ENCODE data around the gene BMP8A.
"Not testable (repeated sequence)": the region's sequence is repeated elsewhere in the genome, so short reads cannot be mapped to it uniquely, and the experiment has no call there.

BMP8A gene

DNA sequence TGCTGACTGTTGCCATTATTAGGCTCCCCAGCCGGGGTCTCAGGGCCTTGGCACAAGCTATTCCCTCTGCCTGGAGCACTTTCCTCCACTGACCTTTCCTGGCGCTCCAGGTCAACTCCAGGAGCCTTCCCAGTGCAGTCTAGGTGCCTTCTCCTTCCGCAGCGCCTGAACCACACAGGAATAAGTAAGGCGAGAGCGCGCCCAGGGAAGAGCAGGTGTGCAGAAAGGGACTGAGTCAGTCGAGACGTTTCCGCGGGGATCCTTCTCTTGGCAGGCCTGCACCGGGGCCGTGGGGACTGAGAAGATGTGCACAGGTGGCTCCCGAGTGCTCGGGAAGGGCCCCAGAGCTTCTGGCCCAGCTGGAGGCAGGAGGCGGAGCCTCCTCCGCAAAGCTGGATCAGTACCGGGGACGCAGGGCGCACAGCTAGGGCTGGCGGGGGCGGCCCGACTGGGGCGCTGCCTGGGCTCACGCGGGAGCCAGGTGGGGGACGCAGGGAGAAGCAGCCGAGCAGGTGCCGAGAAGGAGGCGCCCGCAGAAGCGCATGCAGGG lies 765 bp upstream of the BMP8A start:
- DNase-seq (ENCODE audit: insufficient read length, low spot score) (peak; percentile 49), FAIRE-seq (no peak)
- no peak for TF ChIP-seq TAF1 (IDR thresholded peaks at IDR 0.05; ENCODE audit: low read depth, low read length)
- no peak for TF ChIP-seq POLR2A (IDR thresholded peaks at IDR 0.05; ENCODE audit: low read depth, low read length)
- TF ChIP-seq POU2F2 (IDR thresholded peaks at IDR 0.05; ENCODE audit: low read depth, low read length), result no peak
- no peak for TF ChIP-seq SPI1 (IDR thresholded peaks at IDR 0.05; ENCODE audit: low read depth, low read length)
- TF ChIP-seq PAX5 (IDR thresholded peaks at IDR 0.05; ENCODE audit: insufficient read depth, low read length, severe bottlenecking), result no peak
- TF ChIP-seq POLR2AphosphoS5 (IDR thresholded peaks at IDR 0.05; ENCODE audit: low read depth, low read length), result no peak

DNA sequence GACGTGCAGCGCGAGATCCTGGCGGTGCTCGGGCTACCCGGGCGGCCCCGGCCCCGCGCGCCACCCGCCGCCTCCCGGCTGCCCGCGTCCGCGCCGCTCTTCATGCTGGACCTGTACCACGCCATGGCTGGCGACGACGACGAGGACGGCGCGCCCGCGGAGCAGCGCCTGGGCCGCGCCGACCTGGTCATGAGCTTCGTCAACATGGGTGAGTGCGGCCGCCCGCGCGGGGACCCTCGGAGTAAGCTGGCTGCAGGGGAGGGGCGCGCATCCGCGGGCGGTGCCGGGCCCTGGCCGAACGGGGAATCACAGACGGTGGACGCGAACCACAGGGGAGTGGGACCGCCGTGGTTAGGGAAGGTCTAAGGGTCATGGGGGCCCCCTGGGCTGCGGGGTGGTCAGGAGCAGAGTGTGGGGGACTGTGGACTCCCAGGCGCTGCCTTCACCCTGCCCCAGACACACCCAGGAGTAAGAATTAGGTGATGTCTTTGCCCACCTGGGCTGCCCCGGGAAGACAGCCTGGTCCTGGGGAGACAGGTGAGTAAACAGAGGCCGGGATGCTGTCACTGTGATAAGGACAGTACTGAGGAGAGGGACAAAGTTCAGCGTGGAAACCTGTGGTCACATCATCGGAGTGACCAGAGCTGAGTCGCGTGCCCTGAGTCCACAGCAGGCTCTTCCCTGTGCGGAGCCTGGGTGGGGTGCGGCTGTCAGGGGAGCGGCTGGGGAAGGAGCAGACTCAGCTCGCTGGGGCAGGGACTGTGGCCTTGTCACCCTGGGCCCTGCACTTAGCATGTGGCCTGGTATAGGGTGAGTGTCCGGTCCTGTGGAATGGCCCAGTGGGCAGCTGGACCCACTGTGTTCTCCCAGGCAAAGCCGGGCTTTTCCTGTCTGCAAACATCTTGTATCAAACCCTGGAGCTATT lies 944 bp downstream of the BMP8A start:
- not testable (repeated sequence) for FAIRE-seq; DNase-seq (ENCODE audit: insufficient read length, low spot score)

DNA sequence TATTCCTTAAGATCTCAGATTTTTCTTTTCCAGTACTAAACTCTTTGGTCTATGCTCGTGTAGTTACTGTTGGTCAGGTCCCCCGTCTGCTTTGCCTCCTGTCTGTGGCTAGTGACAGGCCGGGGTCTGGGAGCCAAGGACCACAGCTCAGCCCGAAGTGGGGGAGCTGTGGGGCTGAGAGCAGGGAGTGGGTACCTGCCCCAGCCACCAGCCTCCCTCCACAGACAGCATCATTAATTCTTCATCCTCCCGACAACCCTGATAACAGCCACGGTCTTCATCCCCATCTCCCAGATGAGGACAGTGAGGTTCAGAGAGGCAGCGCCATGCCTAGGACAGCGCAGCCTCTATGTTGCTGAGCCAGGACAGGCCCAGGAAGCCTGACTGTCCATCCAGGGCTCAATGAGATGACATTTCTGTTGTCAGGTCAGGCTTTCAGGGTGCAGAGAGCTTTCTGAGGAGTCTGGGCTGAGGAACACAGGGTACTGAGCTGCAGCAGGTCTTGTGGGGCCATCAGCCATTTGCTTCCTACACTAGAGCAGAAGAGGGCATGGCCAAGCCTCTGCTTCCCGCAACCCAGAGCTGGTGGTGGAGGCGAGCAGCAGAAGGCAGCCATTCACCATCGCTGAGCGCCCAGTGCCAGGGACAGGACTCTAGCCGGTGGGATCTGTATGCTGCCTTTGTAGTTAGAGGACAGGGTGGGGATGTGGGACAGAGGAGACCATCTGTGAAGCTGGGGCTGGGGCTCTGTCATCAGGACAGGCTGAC lies 1.8 kb downstream of the BMP8A start:
- FAIRE-seq, result peak; percentile 86
- DNase-seq (ENCODE audit: insufficient read length, low spot score), result not testable (repeated sequence)

DNA sequence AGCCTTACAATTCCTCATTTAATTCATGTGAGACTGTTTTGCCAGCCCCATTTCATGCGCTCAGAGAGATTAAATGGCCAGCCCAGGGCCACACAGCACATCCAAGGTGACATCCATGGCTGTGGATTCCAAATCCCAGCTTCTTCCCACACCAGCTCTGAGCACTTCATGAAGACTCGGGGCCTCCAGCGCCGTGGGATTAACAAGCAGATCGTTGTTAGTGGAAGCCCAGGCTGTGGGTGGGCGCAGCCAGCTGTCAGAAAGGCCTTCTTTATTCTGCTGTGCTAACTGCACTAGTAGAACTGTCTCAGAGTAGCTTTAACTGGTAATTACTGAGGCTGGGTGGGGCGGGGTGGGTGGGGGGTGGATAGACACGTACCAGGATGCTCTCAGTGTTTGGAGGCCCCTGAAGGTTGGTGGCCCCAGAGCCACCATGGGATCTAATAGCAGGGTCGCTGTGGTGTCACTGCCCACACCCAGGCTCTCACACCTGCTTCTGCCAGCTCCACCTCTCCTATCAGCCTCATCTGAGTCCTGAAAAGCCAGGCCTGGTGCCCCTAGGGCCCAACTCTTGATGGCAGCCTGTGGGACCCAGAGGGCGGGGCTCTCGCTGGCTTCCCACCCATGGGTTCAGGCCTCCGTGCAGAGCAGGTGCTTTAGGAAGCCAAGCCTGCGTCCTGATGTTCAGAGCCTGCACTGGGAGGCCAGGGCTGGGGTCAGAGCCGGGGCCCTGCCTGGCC lies 3.4 kb downstream of the BMP8A start:
- DNase-seq (ENCODE audit: insufficient read length, low spot score) (no peak), FAIRE-seq (no peak)
- TF ChIP-seq POLR2A (IDR thresholded peaks at IDR 0.05; ENCODE audit: low read depth, low read length) (no peak), POU2F2 (IDR thresholded peaks at IDR 0.05; ENCODE audit: low read depth, low read length) (no peak), SPI1 (IDR thresholded peaks at IDR 0.05; ENCODE audit: low read depth, low read length) (no peak), POLR2AphosphoS5 (IDR thresholded peaks at IDR 0.05; ENCODE audit: low read depth, low read length) (no peak), PAX5 (IDR thresholded peaks at IDR 0.05; ENCODE audit: insufficient read depth, low read length, severe bottlenecking) (no peak), TAF1 (IDR thresholded peaks at IDR 0.05; ENCODE audit: low read depth, low read length) (no peak)

DNA sequence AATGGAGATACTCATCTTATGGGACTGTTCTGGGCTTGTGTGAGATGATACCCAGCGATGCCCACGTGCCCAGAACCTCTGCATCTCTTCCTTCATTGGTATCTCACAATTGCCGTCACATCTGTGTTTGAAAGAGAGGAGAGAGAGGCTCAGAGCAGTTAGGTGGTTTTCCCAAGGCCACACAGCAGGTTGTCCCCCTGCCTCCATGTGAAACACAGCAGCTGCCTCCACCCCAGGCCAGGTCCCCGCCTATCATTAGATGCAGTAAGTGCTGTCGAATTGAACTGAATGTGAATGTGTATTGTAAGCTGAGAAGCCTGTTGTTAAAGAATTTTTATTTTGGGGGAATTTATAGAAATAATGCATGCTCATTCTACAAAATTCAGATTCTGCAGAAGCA lies 5.1 kb downstream of the BMP8A start:
- not testable (repeated sequence) for FAIRE-seq; DNase-seq (ENCODE audit: insufficient read length, low spot score)

DNA sequence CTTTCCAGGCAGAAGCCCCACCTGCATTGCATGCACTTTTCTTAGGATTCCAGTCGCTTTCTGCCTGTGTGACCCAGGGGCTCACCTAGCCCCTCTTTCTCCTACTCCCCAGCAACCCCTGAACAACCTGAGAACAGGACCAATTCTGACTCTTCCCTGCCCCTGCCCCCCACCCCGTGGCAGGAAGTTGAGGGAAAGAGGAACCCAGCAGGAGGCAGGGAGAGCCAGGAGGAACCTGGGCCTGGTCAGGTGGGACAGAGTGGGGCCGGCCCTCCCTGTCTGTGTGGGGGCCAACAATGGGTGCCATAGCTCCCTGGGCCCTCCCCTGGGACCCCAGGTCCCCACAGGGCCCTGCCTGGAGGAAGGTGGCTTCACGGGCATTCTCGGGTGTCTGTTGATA lies 6.1 kb downstream of the BMP8A start:
- DNase-seq (ENCODE audit: insufficient read length, low spot score) (no peak), FAIRE-seq (no peak)
- no peak for TF ChIP-seq SPI1 (IDR thresholded peaks at IDR 0.05; ENCODE audit: low read depth, low read length)
- TF ChIP-seq POLR2A (IDR thresholded peaks at IDR 0.05; ENCODE audit: low read depth, low read length), result no peak
- no peak for TF ChIP-seq POLR2AphosphoS5 (IDR thresholded peaks at IDR 0.05; ENCODE audit: low read depth, low read length)
- TF ChIP-seq TAF1 (IDR thresholded peaks at IDR 0.05; ENCODE audit: low read depth, low read length), result no peak
- no peak for TF ChIP-seq PAX5 (IDR thresholded peaks at IDR 0.05; ENCODE audit: insufficient read depth, low read length, severe bottlenecking)
- TF ChIP-seq POU2F2 (IDR thresholded peaks at IDR 0.05; ENCODE audit: low read depth, low read length), result no peak

DNA sequence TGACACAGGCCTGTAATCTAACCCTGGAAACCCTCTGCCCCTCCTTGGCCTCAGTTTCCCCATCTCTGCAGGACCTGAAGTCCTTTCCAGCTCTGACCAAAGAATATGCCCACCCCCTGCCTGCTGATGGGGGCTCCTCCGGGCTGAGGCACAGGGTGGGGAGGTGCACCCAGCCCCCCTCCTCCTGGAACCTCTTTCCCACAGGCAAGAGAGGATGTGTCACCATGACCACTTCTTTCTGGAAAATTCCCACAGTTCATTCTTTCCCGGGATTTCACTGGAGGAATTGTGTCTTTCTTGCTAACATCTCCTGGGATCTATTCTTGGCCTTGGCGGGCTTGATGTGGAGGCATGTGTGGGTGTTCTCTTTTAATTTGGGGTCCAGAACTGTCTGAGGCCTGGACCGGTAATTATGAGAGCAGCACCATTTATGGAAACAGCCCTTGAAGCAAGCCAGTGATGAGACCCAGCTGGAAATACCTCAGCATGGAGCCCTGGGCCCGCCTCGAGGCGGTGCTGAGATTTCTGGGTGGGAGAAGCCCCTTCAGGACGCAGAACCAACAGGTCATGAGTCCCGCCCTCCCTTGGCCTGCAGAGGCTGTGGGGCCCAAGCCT lies 6.8 kb downstream of the BMP8A start:
- FAIRE-seq; DNase-seq (ENCODE audit: insufficient read length, low spot score): not testable (repeated sequence)

DNA sequence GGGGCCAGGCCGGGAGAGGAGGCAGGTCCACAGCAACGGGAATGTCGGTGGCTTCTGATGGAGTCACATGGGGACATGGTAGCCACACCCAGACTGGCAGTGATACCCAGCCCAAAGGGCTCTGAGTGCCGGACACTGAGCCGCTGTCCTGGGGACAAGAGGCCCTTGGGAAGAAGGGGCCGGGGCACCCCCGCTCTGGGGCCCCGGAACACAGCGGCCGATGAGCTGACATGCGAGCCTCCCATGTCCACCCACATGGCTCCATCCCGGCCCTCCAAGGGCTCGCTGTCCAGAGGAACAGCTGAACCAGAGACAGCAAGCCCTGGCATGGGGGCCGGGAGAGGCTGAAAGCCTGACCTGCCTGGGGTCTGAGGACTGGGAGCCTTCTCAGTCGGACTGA lies 7.4 kb downstream of the BMP8A start:
- FAIRE-seq; DNase-seq (ENCODE audit: insufficient read length, low spot score): not testable (repeated sequence)

DNA sequence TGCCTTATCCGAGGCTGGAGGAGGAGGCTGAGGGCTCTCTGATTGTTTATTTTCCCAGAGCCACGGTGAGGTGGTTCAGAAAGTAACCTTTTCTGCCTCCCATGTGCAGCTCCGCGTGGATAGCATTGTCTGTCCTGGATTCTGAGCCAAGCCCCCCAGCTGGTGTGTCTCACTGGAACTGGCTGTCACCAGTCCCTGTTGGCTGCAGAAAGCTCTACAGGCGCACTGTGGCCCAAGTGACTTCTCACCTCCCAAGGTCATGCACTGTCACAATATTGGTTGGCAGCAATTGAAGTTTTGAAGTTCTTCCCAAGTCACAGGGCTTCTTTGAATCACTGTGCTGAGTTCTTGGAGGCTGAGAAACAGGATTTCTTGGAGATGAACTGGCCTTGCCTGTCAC lies 8.2 kb downstream of the BMP8A start:
- no peak for TF ChIP-seq SPI1 (IDR thresholded peaks at IDR 0.05; ENCODE audit: low read depth, low read length)
- TF ChIP-seq TAF1 (IDR thresholded peaks at IDR 0.05; ENCODE audit: low read depth, low read length), result no peak
- no peak for TF ChIP-seq PAX5 (IDR thresholded peaks at IDR 0.05; ENCODE audit: insufficient read depth, low read length, severe bottlenecking)
- no peak for TF ChIP-seq POLR2A (IDR thresholded peaks at IDR 0.05; ENCODE audit: low read depth, low read length)
- TF ChIP-seq POU2F2 (IDR thresholded peaks at IDR 0.05; ENCODE audit: low read depth, low read length), result no peak
- TF ChIP-seq POLR2AphosphoS5 (IDR thresholded peaks at IDR 0.05; ENCODE audit: low read depth, low read length), result no peak
- DNase-seq (ENCODE audit: insufficient read length, low spot score), result no peak
- FAIRE-seq, result no peak

DNA sequence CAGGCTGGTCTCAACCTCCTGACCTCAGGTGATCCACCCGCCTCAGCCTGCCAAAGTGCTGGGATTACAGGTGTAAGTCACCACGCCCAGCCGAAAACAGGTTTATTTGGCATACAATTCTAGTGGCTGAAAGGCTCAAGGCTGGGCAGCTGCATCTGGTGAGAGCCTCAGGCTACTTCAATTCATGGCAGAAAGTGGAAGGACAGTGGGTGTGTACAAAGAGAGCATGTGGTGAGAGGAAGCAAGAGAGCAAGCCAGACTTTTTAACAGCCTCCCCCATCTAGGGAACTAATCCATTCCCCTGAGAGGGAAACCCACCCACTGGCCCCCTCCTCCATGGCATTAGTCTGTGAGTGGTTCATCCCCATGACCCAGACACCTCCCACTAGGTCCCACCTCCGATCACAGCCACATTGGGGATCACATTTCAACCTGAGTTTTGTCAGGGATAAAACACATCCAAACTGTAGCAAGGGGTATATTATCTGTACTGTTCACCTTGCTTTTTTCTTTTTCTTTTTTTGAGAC lies 9.5 kb downstream of the BMP8A start:
- TF ChIP-seq POLR2AphosphoS5 (IDR thresholded peaks at IDR 0.05; ENCODE audit: low read depth, low read length), result no peak
- TF ChIP-seq SPI1 (IDR thresholded peaks at IDR 0.05; ENCODE audit: low read depth, low read length), result no peak
- no peak for TF ChIP-seq PAX5 (IDR thresholded peaks at IDR 0.05; ENCODE audit: insufficient read depth, low read length, severe bottlenecking)
- no peak for DNase-seq (ENCODE audit: insufficient read length, low spot score)
- FAIRE-seq, result no peak
